Peyer's patch (tissue), 4 donors: Measurements from ENCODE around the gene KIAA1210.

ENCODE experiments used
- CTCF ChIP-seq, 6 experiments: fragments of 450-650 bp in 4 of 6; fragments of 200-600 bp in 2 of 6; sonication (generic) in 1 of 6; IDR thresholded peaks; one replicate each; pipeline ENCODE4 v1.5.1; 2017 to 2019; ENCODE audit warnings: antibody characterized with exemption in 6 of 6, mild to moderate bottlenecking in 3 of 6, moderate library complexity in 1 of 6
- POLR2A ChIP-seq, 2 donors: fragments of 450-650 bp; IDR thresholded peaks; one replicate each; pipeline ENCODE4 v1.5.1; 2017; ENCODE audit warnings: antibody characterized with exemption in 2 of 2, mild to moderate bottlenecking in 2 of 2, moderate library complexity in 2 of 2

- TF ChIP-seq CTCF (IDR thresholded peaks at IDR 0.05) = no peak
- TF ChIP-seq POLR2A (IDR thresholded peaks at IDR 0.05) = no peak
Measured at GRCh38 chrX:119036107-119037029, 91.2 kb downstream of the KIAA1210 start.
